Parathyroid adenoma (tissue), 2 donors: ENCODE measurements around the gene TFCP2L1.

Experiments used
- H2AFZ ChIP-seq: fragments of 300-600 bp; sonication (generic); one replicate; pipeline ENCODE4 v1.7.0; 2017; ENCODE audit warnings: antibody characterized with exemption, mild to moderate bottlenecking
- H3K27ac ChIP-seq: fragments of 300-600 bp; sonication (generic); one replicate; pipeline ENCODE4 v1.7.0; 2017
- H3K27me3 ChIP-seq: fragments of 300-600 bp; sonication (generic); one replicate; pipeline ENCODE4 v1.7.0; 2017; ENCODE audit warnings: low read length; ENCODE audit not compliant: control insufficient read depth, insufficient read depth
- H3K36me3 ChIP-seq: fragments of 300-600 bp; sonication (generic); one replicate; pipeline ENCODE4 v1.7.0; 2017; ENCODE audit warnings: low read length; ENCODE audit not compliant: control insufficient read depth, insufficient read depth
- H3K4me1 ChIP-seq: fragments of 300-600 bp; sonication (generic); one replicate; pipeline ENCODE4 v1.7.0; 2017; ENCODE audit warnings: control low read depth
- H3K4me2 ChIP-seq: fragments of 300-600 bp; sonication (generic); one replicate; pipeline ENCODE4 v1.7.0; 2017; ENCODE audit warnings: low read length
- H3K4me3 ChIP-seq: fragments of 300-600 bp; sonication (generic); one replicate; pipeline ENCODE4 v1.7.0; 2017; ENCODE audit warnings: low read depth, low read length
- H3K79me2 ChIP-seq: fragments of 300-600 bp; sonication (generic); one replicate; pipeline ENCODE4 v1.7.0; 2017; ENCODE audit warnings: control low read depth
- H3K9ac ChIP-seq: fragments of 300-600 bp; sonication (generic); one replicate; pipeline ENCODE4 v1.7.0; 2017; ENCODE audit warnings: mild to moderate bottlenecking
- H3K9me3 ChIP-seq: fragments of 300-600 bp; sonication (generic); one replicate; pipeline ENCODE4 v1.7.0; 2017; ENCODE audit warnings: low read length; ENCODE audit not compliant: control insufficient read depth
- CTCF ChIP-seq: fragments of 300-600 bp; sonication (generic); IDR thresholded peaks from one replicate; pipeline ENCODE4 v1.7.0; 2017; ENCODE audit warnings: antibody characterized with exemption, mild to moderate bottlenecking
- donor health status: primary hyperparathyroidism.

The TFCP2L1 gene

GRCh38 chr2:121199281-121200010, 85.6 kb downstream of the TFCP2L1 start:
- H3K9ac ChIP-seq, result no peak overlapping the region
- H3K27me3 ChIP-seq, result no peaks in the 10 kb centered on the region
- TF ChIP-seq CTCF, result no peak
- no peak overlapping the region for H3K27ac ChIP-seq
- H3K4me3 ChIP-seq, result no peak overlapping the region
- no peaks in the 10 kb centered on the region for H3K9me3 ChIP-seq
- no peaks in the 10 kb centered on the region for H3K36me3 ChIP-seq
- H3K79me2 ChIP-seq, result no peaks in the 10 kb centered on the region
- H3K4me1 ChIP-seq, result no peaks in the 10 kb centered on the region
- H2AFZ ChIP-seq, result no peak overlapping the region
- no peak overlapping the region for H3K4me2 ChIP-seq

- Histone ChIP-seq H3K36me3 (no peaks in the 10 kb centered on the region), H3K9ac (no peak overlapping the region), H3K79me2 (no peaks in the 10 kb centered on the region), H3K4me2 (no peak overlapping the region), H3K27me3 (no peaks in the 10 kb centered on the region), H3K9me3 (no peaks in the 10 kb centered on the region), H2AFZ (no peak overlapping the region), H3K27ac (no peak overlapping the region), H3K4me3 (no peak overlapping the region), H3K4me1 (no peaks in the 10 kb centered on the region)
- TF ChIP-seq CTCF, result no peak
These were observed 87.5 kb downstream of the TFCP2L1 start for GRCh38 chr2:121197369-121198091.

GRCh38 chr2:121196849-121197155, 88.2 kb downstream of the TFCP2L1 start:
- H3K4me2 ChIP-seq, result no peak overlapping the region
- H3K27me3 ChIP-seq, result no peaks in the 10 kb centered on the region
- H3K27ac ChIP-seq, result no peak overlapping the region
- no peak overlapping the region for H2AFZ ChIP-seq
- H3K4me1 ChIP-seq, result no peaks in the 10 kb centered on the region
- H3K36me3 ChIP-seq, result no peaks in the 10 kb centered on the region
- H3K9me3 ChIP-seq, result no peaks in the 10 kb centered on the region
- TF ChIP-seq CTCF, result no peak
- H3K9ac ChIP-seq, result no peak overlapping the region
- no peak overlapping the region for H3K4me3 ChIP-seq
- H3K79me2 ChIP-seq, result no peaks in the 10 kb centered on the region

- no peaks in the 10 kb centered on the region for H3K27me3 ChIP-seq
- no peak overlapping the region for H2AFZ ChIP-seq
- no peaks in the 10 kb centered on the region for H3K4me1 ChIP-seq
- TF ChIP-seq CTCF, result no peak
- no peaks in the 10 kb centered on the region for H3K9me3 ChIP-seq
- no peak overlapping the region for H3K4me3 ChIP-seq
- no peak overlapping the region for H3K27ac ChIP-seq
- H3K36me3 ChIP-seq, result no peaks in the 10 kb centered on the region
- no peak overlapping the region for H3K9ac ChIP-seq
- H3K79me2 ChIP-seq, result no peaks in the 10 kb centered on the region
- H3K4me2 ChIP-seq, result no peak overlapping the region
These were observed 88.7 kb downstream of the TFCP2L1 start for GRCh38 chr2:121196132-121196848.
